GM18526 (cell line): Measurements from ENCODE around the gene NPC1L1.

Experiments
- POLR2A ChIP-seq: IDR thresholded peaks from 3 replicates; pipeline ENCODE4 v1.6.1; 2011; ENCODE audit not compliant: insufficient read length; ENCODE audit errors: extremely low read depth

NPC1L1 gene

DNA sequence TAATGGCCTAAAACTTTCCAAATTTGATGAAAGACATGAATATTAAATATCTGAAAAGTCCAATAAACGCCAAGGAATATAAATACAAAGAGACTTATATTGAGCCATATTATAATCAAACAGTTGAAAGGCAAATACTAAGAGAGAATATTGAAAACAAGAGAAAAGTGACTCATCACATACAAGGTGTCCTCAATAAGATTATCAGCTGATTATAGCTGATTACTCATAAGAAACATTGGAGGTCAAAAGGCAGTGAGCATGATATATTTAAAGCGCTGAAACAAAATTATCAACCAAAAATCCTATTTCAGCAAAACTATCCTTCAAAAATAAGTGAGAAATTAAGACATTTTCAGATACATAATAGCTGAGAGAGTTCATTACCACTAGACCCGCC, 7.8 kb upstream of the NPC1L1 start:
- no peak for TF ChIP-seq POLR2A

DNA sequence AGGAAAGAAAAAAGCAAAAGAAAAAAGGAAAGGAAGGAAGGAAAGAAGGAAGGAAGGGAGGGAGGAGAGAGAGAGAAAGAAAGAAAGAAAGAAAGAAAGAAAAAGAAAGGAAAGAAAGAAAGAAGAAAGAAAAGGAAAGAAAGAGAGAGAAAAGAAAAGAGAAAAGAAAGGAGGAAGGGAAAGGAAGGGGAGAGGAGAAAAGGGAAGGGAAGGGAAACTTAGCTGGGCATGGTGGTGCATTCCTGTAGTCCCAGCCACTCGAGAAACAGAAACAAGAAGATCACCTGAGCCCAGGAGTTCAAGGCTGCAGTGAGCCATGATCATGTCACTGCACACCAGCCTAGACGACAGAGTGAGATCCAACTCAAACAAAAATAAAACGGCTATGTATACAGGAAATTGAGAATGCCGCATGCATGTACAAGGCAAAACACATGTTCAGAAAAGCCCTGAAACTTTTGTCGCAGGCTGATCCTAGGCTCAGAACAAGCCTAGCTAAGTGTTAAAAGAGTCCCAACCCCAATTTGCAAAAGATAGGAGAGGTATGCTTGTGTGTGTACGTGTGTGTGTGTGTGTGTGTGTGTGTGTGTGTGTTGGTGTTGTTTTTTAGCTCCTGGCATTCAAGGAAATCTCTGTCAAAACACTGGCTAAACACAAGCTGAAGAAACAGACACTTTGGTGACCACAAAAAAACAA, 6.6 kb upstream of the NPC1L1 start:
- TF ChIP-seq POLR2A = no peak

DNA sequence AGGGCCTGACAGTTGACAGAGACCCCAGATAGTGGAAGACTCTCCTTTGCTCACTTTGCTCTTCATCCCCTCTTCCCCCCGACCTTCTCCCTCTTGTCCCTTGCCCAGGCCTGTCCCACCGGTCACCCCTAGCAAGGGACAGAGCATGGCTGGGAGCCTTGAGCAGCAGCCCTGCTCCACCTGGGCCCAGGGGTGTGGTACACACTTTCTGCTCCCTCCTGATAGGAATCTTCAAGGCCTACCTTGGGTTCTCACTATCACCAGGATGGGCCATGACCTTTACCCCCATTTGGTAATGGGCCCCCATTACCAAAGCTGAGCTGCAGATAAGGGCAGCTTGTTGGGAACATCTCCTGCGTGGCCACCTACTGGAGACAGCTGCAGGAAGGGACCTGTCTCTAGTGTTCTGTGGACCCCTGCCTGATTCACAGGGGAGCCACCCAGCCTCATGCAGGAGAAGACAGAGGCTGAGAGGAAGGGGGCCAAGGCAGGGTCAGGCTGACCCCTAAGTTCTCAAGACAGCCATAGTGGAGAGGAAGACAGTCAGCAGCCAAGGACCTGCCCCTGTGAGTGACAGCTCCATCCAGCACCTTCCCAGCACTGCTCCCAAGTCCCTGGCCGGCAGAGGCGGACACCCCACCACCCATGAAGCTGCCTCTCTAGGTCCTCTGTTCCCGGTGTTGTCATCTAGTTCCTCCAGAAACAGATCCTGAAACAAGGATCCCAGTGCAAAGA, 913 bp upstream of the NPC1L1 start:
- no peak for TF ChIP-seq POLR2A

DNA sequence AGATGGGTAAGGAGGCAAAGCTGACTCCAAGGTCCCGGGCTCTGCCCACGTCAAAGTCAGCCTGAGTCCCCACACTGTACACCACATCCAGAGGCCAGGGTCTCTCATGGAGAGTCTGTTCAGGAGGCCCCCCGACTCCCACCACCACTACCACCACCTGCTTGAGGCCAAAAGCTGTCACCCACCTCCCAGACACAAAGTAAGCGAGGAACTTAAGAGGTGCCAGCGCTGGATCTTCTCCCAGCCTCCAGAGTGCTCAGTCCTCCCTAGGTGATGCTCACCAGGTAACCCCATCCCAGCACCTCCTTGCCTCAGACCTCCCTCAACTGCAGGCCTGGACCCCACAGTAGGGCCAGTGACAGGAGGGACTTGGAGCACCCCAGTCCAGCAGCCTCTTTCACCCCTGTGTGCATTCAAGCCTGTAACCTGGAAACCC, 520 bp downstream of the NPC1L1 start:
- TF ChIP-seq POLR2A = no peak

DNA sequence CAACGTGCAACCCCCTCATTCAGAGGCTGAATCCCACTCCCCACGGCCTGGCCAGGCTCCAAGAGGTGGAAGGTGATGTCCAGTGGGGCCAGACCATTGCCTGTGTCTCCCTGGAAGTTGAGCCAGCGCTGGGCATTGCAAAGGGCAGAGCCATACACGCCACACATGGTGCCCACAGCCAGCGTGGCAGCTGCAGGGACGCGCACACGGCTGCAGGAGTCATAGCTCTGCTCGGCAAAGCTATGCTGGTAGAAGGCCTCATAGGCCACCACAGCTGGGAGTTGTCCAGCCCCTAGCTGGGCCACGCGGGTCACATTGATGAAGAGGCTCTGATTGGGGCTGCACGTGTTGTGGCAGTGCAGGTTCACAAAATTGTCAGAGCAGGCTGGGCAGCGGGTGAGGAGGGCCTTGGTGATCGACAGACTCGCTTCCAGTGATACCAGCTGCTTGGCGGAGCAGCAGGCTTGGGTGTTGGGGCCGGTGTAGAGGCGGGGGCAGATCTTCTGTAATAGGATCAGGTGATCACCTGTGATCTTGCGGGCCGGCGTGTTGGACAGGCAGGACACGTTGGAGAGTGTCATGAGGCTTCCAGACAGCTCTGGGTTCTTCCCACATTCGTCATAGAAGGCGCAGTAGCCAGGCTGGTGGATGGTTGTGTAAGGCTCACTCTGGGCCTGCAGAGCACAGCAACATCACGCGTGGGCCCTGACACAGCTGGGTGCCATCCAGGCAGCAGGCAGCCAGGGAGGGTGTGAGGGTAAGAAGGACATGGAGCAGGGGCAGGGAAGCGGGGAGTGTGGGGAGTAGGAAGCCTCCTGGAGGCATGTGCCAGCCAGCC, 1.2 kb downstream of the NPC1L1 start:
- no peak for TF ChIP-seq POLR2A

DNA sequence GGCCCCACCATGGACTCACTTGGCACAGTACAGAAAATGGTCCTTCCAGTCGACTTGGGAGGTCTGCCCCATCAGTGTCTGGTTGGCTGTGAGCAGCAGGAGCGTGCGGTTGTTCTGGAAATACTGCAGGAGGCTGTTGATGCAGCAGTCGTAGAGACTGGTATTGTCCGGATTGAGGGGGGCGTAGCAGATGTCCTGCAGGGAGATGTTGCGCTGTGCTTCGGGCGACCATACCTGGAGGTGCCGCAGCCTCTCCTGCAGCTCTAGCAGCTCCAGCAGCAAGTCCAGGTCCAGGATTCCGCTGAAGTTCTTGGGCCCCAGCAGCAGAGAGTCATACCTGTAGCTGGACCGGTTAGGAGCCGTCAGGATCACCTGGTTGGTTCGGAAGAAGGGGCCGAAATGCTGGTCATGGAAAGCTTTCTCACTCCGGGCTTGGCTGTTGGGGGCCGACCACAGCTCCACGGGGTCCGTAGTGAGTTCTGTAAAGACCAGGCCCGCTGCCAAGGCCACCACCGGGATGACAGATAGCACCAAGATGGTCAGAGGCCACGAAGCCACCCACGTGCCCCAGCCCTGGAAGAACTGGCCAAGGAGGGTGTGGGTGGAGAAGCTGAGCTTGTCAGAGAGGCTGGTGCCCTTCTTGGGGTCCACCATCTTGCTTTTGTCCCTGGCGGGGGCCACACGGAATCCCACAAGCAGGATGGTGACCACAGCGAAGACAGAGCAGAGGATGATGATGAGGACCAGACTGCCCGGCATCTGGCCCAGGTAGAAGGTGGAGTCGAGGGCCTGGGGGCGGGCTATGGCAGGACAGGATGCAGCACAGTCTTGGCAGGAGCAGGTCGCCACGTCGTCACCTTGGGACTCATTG, 2.1 kb downstream of the NPC1L1 start:
- no peak for TF ChIP-seq POLR2A

DNA sequence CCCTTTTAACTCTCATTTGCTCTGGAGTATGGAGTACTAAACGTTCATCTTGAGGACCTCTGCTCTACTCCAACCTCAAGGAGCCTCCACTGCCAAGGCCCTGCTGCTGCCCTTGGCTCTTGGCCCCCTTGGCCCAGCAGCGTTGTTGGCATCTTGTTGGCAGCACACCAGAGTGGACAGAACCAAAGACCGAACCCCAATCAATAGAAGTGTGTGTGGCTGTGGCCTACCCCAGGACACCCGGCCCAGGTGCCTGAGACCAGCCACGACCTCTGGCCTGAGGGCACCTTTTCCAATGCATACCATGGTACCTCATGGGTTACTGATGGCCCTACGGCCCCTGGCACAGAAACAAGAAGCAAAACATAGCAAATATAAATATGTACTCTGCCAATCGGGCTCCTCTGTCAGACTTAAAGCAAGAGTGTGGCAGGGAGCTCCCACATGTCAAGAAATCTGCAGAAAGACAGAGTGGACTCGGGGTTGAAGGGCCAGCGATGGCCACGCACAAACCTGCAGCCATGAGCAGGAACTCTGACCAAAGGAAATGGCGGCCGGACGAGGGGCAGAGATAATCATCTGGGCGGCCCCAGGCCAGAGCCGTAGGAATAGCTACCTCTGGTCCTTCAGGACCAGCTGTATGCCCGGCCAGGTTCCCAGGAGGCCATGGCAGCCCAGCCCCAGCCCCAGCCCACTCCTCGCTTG, 2.9 kb downstream of the NPC1L1 start:
- TF ChIP-seq POLR2A = no peak

DNA sequence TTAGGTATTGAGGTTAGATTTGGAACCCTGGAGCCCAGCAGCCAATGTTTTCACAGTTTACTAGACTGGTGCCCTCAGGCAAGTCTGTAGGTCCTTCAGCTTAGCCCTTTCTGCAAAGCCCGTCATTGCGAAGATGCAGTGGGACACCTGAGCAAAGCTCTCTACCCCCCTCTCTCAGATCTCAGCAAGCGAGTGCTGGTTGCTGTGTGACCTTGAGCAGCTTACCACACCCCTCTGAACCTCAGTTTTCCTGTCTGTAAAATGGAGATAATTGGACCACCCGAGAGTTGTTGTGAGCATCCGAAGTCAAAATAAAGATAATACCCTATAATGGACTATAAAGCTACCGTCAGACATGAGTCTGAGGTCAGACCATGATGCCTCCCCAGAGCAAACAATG, 3.7 kb downstream of the NPC1L1 start:
- no peak for TF ChIP-seq POLR2A

DNA sequence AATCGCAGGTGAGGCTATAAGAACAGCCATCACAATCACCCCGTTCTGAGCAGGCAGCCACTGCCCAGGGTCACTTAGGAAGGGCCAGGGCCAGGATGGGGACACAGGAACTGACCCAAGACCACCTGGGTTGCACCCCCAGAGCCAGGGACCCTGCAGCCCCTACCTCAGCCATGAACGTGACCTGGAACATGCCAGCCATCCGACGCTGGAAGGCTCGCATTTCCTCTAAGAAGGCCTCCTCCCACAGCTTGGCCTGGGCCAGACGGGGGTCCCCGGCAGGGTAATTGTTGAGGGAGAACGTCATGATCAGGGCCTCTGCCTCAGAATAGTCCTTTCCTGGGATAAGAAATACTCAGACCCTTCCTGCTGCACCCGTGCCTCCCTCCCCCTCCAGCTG, 5.0 kb downstream of the NPC1L1 start:
- TF ChIP-seq POLR2A = no peak

DNA sequence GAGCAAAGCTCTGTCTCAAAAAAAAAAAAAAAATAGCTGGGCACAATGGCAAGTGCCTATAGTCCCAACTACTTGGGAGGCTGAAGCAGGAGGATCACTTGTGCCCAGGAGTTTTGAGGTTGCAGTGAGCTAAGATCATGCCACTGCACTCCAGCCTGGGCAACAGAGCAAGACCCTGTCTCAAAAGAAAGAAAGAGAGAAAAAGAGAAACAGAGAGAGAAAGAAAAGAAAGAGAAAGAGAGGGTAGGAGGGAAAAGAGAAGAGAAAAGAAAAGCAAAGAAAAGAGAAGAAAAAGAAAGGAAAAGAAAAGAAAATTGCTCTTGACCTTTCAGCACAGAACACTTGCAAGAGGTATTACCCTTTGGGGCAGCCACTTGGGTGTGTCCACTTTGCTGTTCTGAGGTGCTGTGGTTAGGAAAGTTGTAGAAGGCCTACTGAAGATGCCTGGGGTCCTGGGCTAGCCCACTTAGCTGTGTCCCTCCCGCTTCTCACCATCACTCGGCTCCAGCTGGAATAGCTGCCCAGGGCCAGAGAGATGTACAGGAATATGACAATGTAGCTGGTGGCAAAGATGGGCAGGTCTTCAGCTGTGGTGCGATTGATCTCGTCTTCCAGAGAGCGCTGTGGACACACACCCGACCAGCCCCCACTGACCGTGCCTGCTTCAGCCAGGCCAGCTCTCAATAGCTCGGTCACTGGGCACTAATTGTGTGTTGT, 5.6 kb downstream of the NPC1L1 start:
- TF ChIP-seq POLR2A = no peak

DNA sequence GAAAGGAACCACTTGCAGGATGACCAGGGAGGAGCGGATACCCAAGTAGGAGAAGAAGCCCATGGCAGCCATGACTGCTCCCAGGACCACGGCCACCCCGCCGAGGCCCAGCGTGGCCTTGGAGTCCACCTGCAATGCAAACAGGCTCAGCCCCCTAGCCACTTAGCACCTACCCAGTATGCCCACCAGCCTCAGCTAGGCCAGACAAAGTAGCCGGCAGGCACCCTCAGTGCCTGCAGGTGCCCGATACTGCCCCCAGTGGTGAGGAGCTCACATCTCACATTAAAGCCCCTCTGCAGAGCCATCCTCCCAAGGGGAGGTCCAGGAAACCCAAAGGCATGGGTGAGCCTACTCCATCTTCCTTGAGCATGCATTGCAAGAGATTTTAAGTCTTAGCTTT, 6.6 kb downstream of the NPC1L1 start:
- TF ChIP-seq POLR2A = no peak

DNA sequence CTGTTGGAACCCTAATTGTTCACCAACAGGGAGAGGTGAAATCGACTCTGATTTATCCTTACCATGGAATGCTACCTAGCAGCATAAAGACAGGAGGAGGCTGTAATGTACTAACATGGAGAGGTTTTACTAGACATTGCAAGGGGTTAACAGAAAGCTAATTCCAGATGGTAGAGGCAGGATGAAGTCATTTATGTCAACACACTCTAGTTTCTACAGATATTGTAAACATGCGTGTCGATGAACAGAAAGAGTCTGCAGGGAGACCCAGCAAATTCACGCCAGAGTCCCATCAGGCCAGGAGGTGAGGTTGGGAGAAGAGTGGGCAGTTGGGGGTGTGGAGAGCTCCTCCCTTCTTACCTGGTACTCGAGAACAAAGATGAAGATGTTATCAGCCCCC, 7.0 kb downstream of the NPC1L1 start:
- no peak for TF ChIP-seq POLR2A

DNA sequence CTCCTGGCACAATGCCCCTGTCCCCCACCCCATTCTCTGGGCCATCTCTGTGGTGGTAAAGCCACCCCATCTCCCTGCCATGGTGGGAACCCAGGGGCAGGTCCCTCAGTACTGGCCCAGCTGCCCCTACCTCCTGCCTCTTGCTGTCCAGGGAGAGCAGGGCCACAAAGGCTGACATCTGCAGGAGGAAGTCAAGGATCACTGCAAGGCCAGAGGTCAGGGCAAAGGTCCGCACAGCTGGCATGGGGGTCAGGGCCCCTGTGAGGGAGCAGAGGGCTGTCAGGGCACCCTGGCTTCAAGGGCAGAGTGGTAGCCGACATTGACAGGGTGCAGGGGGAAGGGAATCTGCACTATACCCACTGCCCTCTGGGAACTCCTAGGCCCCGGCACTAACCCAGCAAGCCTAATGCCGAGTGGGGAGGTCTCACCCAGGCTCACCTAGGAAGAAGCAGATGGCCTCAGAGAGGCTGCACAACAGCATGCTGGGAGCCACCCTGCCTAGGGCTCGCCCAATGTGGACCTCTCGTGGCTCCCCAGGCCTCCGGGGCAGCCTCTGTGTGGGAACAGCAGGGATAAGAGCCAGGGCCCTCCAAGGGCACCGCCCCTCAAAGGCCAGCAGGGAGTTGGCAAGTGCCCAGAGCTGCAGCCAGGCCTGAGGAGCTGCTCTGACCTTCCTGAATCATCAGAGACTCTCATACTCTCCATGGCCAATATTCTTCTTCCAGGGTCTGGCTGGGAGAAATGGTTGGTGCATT, 7.7 kb downstream of the NPC1L1 start:
- TF ChIP-seq POLR2A = no peak
